Activated naive CD8-positive, alpha-beta T cell treated with anti-CD3 and anti-CD28 coated beads, Interleukin-2, amount 10 ng/mL, durations not matched to agents 7 days and 5 days (primary cell): Measurements from ENCODE around the gene ZC2HC1C. TPM values are rescaled to one million over a fixed set of nuclear protein-coding genes. Genes with fewer than 3 reads are reported as not detected.
"Not testable (repeated sequence)": the region's sequence is repeated elsewhere in the genome, so short reads cannot be mapped to it uniquely, and the experiment has no call there.

Experiments
- ATAC-seq: fragments of 150-1000 bp; cut with Tn5 transposase; one replicate; pipeline ENCODE4 v1.10.0; 2021; ENCODE audit warnings: low read depth, moderate library complexity
- POLR2A ChIA-PET: fragments of 350-600 bp; sonication (Branson Sonifier 250); formaldehyde crosslinking; loops from one replicate; lab custom pipeline; 2021; ENCODE audit warnings: antibody characterized with exemption; lab: Charles Lee
- DNase-seq: peaks from one replicate; pipeline ENCODE4 v3.0.0; 2021
- H3K27ac Mint-ChIP-seq: one replicate; pipeline ENCODE4 v1.8.0; 2022; ENCODE audit warnings: mild to moderate bottlenecking, mixed read lengths
- H3K27me3 Mint-ChIP-seq: one replicate; pipeline ENCODE4 v1.8.0; 2022; ENCODE audit warnings: mild to moderate bottlenecking, moderate library complexity, mixed read lengths
- H3K36me3 Mint-ChIP-seq: one replicate; pipeline ENCODE4 v1.8.0; 2021; ENCODE audit warnings: mild to moderate bottlenecking, mixed read lengths
- H3K4me1 Mint-ChIP-seq: one replicate; pipeline ENCODE4 v1.8.0; 2021; ENCODE audit warnings: mixed read lengths
- H3K4me3 Mint-ChIP-seq: one replicate; pipeline ENCODE4 v1.8.0; 2022; ENCODE audit warnings: mild to moderate bottlenecking, moderate library complexity, mixed read lengths
- H3K9me3 Mint-ChIP-seq: one replicate; pipeline ENCODE4 v1.8.0; 2021; ENCODE audit warnings: mixed read lengths
- total RNA-seq, 2 experiments: library from RNA; stranded (reverse); gene quantifications; one replicate each; pipeline ENCODE4 v1.2.3, GENCODE V29; 2021

The ZC2HC1C gene
- total RNA-seq, 2 experiments from 2014 or later = 0.69 to 1.5 TPM

- peak; percentile 93 for DNase-seq
- H3K27ac Mint-ChIP-seq = peak within 1 kb of the TSS; percentile 94
- peak within 1 kb of the TSS; percentile 98 for H3K4me3 Mint-ChIP-seq
- peaks cover 2% of the 10 kb centered on the region for H3K9me3 Mint-ChIP-seq
- POLR2A ChIA-PET = interaction anchor here (0.6 to 2.7 kb wide), 10 partner anchors 9 to 1114 kb away, joined by 3 to 17 read pairs (median 3); partner anchors contain the start of genes COQ6, EIF2B2, FAM161B and MLH3
- peaks cover 25% of the 10 kb centered on the region for H3K36me3 Mint-ChIP-seq
- H3K4me1 Mint-ChIP-seq = peaks cover 29% of the 10 kb centered on the region
- ATAC-seq = peak; percentile 99
- H3K27me3 Mint-ChIP-seq = no peaks in the 10 kb centered on the region
Measured at GRCh38 chr14:75063491-75064204, 5.8 kb upstream of the ZC2HC1C start, which contains the start of gene ACYP1. Gene ACYP1 (minus strand): TSS chr14:75064024. CDS start chr14:75063553, 471 bp downstream.

GRCh38 chr14:75064205-75064567 is 5.3 kb upstream of the ZC2HC1C start:
- Mint-ChIP-seq H3K9me3 (peaks cover 2% of the 10 kb centered on the region), H3K36me3 (peaks cover 20% of the 10 kb centered on the region), H3K4me3 (peak overlapping the region; percentile 98), H3K4me1 (peaks cover 27% of the 10 kb centered on the region), H3K27me3 (no peaks in the 10 kb centered on the region), H3K27ac (peak overlapping the region; percentile 94)
- ATAC-seq (no peak), DNase-seq (no peak)
- POLR2A ChIA-PET = interaction anchor here (0.6 to 2.7 kb wide), 8 partner anchors 8 to 1114 kb away, joined by 3 to 17 read pairs (median 4); partner anchors contain the start of genes COQ6, EIF2B2, FAM161B and MLH3

- ATAC-seq (no peak), DNase-seq (no peak)
- H3K4me3 Mint-ChIP-seq = no peak overlapping the region
- no peak overlapping the region for H3K27ac Mint-ChIP-seq
- no peaks in the 10 kb centered on the region for H3K9me3 Mint-ChIP-seq
- H3K4me1 Mint-ChIP-seq = peaks cover 15% of the 10 kb centered on the region
- H3K27me3 Mint-ChIP-seq = no peaks in the 10 kb centered on the region
- H3K36me3 Mint-ChIP-seq = peaks cover 2% of the 10 kb centered on the region
- POLR2A ChIA-PET = no interaction called here
Measured at GRCh38 chr14:75066691-75067090, 2.8 kb upstream of the ZC2HC1C start.

- no peak for DNase-seq
- H3K4me1 Mint-ChIP-seq = peaks cover 14% of the 10 kb centered on the region
- peaks cover 2% of the 10 kb centered on the region for H3K36me3 Mint-ChIP-seq
- no peak overlapping the region for H3K4me3 Mint-ChIP-seq
- no peak overlapping the region for H3K27ac Mint-ChIP-seq
- no peak for ATAC-seq
- POLR2A ChIA-PET = interaction anchor here (0.7 kb wide), 1 partner anchor 221 kb away, joined by 3 read pairs; no protein-coding TSS in a partner anchor
- H3K9me3 Mint-ChIP-seq = no peaks in the 10 kb centered on the region
- H3K27me3 Mint-ChIP-seq = no peaks in the 10 kb centered on the region
Measured at GRCh38 chr14:75067212-75067611, 2.2 kb upstream of the ZC2HC1C start.

GRCh38 chr14:75067765-75068164 is 1.7 kb upstream of the ZC2HC1C start:
- not testable (repeated sequence) for DNase-seq, H3K27ac Mint-ChIP-seq, H3K9me3 Mint-ChIP-seq, ATAC-seq, H3K36me3 Mint-ChIP-seq, H3K4me3 Mint-ChIP-seq, H3K27me3 Mint-ChIP-seq
- POLR2A ChIA-PET = interaction anchor here (0.7 kb wide), 1 partner anchor 221 kb away, joined by 3 read pairs; no protein-coding TSS in a partner anchor
- peaks cover 14% of the 10 kb centered on the region for H3K4me1 Mint-ChIP-seq

GRCh38 chr14:75068294-75069120 is 934 bp upstream of the ZC2HC1C start:
- POLR2A ChIA-PET = interaction anchor here (0.9 to 1.1 kb wide), 2 partner anchors 59 to 451 kb away, joined by 3 read pairs; partner anchors contain the start of gene NEK9
- Mint-ChIP-seq H3K27ac (no peak overlapping the region), H3K4me1 (peaks cover 9% of the 10 kb centered on the region), H3K9me3 (no peaks in the 10 kb centered on the region), H3K4me3 (no peak overlapping the region), H3K27me3 (no peaks in the 10 kb centered on the region), H3K36me3 (peaks cover 2% of the 10 kb centered on the region)
- no peak for DNase-seq
- ATAC-seq = no peak

GRCh38 chr14:75069811-75070145 is 337 bp downstream of the ZC2HC1C start:
- peak overlapping the region; percentile 22 for H3K27ac Mint-ChIP-seq
- ATAC-seq (no peak), DNase-seq (no peak)
- H3K4me1 Mint-ChIP-seq = peaks cover 3% of the 10 kb centered on the region
- H3K4me3 Mint-ChIP-seq = no peak overlapping the region
- no peaks in the 10 kb centered on the region for H3K9me3 Mint-ChIP-seq
- H3K36me3 Mint-ChIP-seq = no peaks in the 10 kb centered on the region
- POLR2A ChIA-PET = interaction anchor here (0.9 to 1.1 kb wide), 2 partner anchors 57 to 452 kb away, joined by 3 read pairs; partner anchors contain the start of gene NEK9
- H3K27me3 Mint-ChIP-seq = no peaks in the 10 kb centered on the region

- Mint-ChIP-seq H3K4me1 (peaks cover 2% of the 10 kb centered on the region), H3K36me3 (no peaks in the 10 kb centered on the region), H3K27me3 (no peaks in the 10 kb centered on the region), H3K4me3 (no peak overlapping the region), H3K9me3 (no peaks in the 10 kb centered on the region), H3K27ac (no peak overlapping the region)
- DNase-seq = no peak
- POLR2A ChIA-PET = no interaction called here
- ATAC-seq = no peak
Measured at GRCh38 chr14:75070383-75070782, 942 bp downstream of the ZC2HC1C start.

GRCh38 chr14:75077794-75078193 is 8.4 kb downstream of the ZC2HC1C start:
- no peaks in the 10 kb centered on the region for H3K4me1 Mint-ChIP-seq
- H3K27me3 Mint-ChIP-seq = no peaks in the 10 kb centered on the region
- no peaks in the 10 kb centered on the region for H3K9me3 Mint-ChIP-seq
- ATAC-seq (no peak), DNase-seq (no peak)
- POLR2A ChIA-PET = interaction anchor here (0.9 kb wide), 1 partner anchor 14 kb away, joined by 5 read pairs; the partner anchor contains the start of gene ACYP1
- no peak overlapping the region for H3K4me3 Mint-ChIP-seq
- no peak overlapping the region for H3K27ac Mint-ChIP-seq
- H3K36me3 Mint-ChIP-seq = peaks cover 4% of the 10 kb centered on the region

GRCh38 chr14:75079521-75079920 is 10.1 kb downstream of the ZC2HC1C start:
- POLR2A ChIA-PET = no interaction called here
- Mint-ChIP-seq H3K4me1 (no peaks in the 10 kb centered on the region), H3K27me3 (no peaks in the 10 kb centered on the region), H3K4me3 (no peak overlapping the region), H3K9me3 (no peaks in the 10 kb centered on the region), H3K27ac (no peak overlapping the region), H3K36me3 (peaks cover 6% of the 10 kb centered on the region)
- DNase-seq (no peak), ATAC-seq (no peak)

- H3K27me3 Mint-ChIP-seq = no peaks in the 10 kb centered on the region
- DNase-seq (no peak), ATAC-seq (no peak)
- no peak overlapping the region for H3K27ac Mint-ChIP-seq
- POLR2A ChIA-PET = no interaction called here
- no peaks in the 10 kb centered on the region for H3K4me1 Mint-ChIP-seq
- no peaks in the 10 kb centered on the region for H3K9me3 Mint-ChIP-seq
- H3K36me3 Mint-ChIP-seq = peaks cover 6% of the 10 kb centered on the region
- no peak overlapping the region for H3K4me3 Mint-ChIP-seq
Measured at GRCh38 chr14:75081660-75082229, 12.3 kb downstream of the ZC2HC1C start.

- POLR2A ChIA-PET = interaction anchor here (0.9 kb wide), 1 partner anchor 18 kb away, joined by 3 read pairs; no protein-coding TSS in a partner anchor
- H3K4me3 Mint-ChIP-seq = no peak overlapping the region
- no peak for ATAC-seq
- no peaks in the 10 kb centered on the region for H3K9me3 Mint-ChIP-seq
- no peak overlapping the region for H3K27ac Mint-ChIP-seq
- H3K4me1 Mint-ChIP-seq = no peaks in the 10 kb centered on the region
- peaks cover 10% of the 10 kb centered on the region for H3K36me3 Mint-ChIP-seq
- no peaks in the 10 kb centered on the region for H3K27me3 Mint-ChIP-seq
- no peak for DNase-seq
Measured at GRCh38 chr14:75083271-75083670, 13.8 kb downstream of the ZC2HC1C start.

GRCh38 chr14:75084513-75084912 is 15.1 kb downstream of the ZC2HC1C start:
- no peak overlapping the region for H3K27ac Mint-ChIP-seq
- H3K4me1 Mint-ChIP-seq = no peaks in the 10 kb centered on the region
- H3K9me3 Mint-ChIP-seq = no peaks in the 10 kb centered on the region
- ATAC-seq (no peak), DNase-seq (no peak)
- no peak overlapping the region for H3K4me3 Mint-ChIP-seq
- POLR2A ChIA-PET = no interaction called here
- peaks cover 9% of the 10 kb centered on the region for H3K36me3 Mint-ChIP-seq
- no peaks in the 10 kb centered on the region for H3K27me3 Mint-ChIP-seq
